GM12865 (cell line): ENCODE results near the gene NPR2.

Experiments used
- DNase-seq: peaks from one replicate; pipeline ENCODE4 v3.0.0; 2010; ENCODE audit warnings: low read depth
- H3K4me3 ChIP-seq: 2 replicates; pipeline ENCODE4 v1.5.1; 2011; ENCODE audit warnings: mild to moderate bottlenecking, low read depth, low read length, control low read depth
- CTCF ChIP-seq: IDR thresholded peaks from 2 replicates; pipeline ENCODE4 v1.5.1; 2011; ENCODE audit warnings: low read length, control low read depth, low read depth, inconsistent platforms; ENCODE audit not compliant: insufficient read depth; ENCODE audit errors: missing control alignments

NPR2 gene

GRCh38 chr9:35852876-35853865 lies 61.8 kb downstream of the NPR2 start:
- H3K4me3 ChIP-seq, result no peak overlapping the region
- TF ChIP-seq CTCF, result no peak
- DNase-seq, result no peak

GRCh38 chr9:35854091-35854762 lies 62.8 kb downstream of the NPR2 start:
- H3K4me3 ChIP-seq, result no peak overlapping the region
- no peak for DNase-seq
- TF ChIP-seq CTCF, result no peak

GRCh38 chr9:35856206-35856605 lies 64.8 kb downstream of the NPR2 start:
- H3K4me3 ChIP-seq, result no peak overlapping the region
- DNase-seq, result no peak
- no peak for TF ChIP-seq CTCF

GRCh38 chr9:35856882-35857281 lies 65.5 kb downstream of the NPR2 start:
- DNase-seq, result no peak
- H3K4me3 ChIP-seq, result no peak overlapping the region
- no peak for TF ChIP-seq CTCF

- no peak overlapping the region for H3K4me3 ChIP-seq
- no peak for DNase-seq
- no peak for TF ChIP-seq CTCF
Measured at GRCh38 chr9:35858458-35858857, 67.1 kb downstream of the NPR2 start.
